ENCODE results near the gene CHST1.

CHST1 gene

GRCh38 chr11:45606514-45607281, 58.7 kb downstream of the CHST1 start:
- DNase-seq (ENCODE audit: low read depth) = no peak

GRCh38 chr11:45605051-45605450, 60.4 kb downstream of the CHST1 start:
- no peak for DNase-seq (ENCODE audit: low read depth)

DNA sequence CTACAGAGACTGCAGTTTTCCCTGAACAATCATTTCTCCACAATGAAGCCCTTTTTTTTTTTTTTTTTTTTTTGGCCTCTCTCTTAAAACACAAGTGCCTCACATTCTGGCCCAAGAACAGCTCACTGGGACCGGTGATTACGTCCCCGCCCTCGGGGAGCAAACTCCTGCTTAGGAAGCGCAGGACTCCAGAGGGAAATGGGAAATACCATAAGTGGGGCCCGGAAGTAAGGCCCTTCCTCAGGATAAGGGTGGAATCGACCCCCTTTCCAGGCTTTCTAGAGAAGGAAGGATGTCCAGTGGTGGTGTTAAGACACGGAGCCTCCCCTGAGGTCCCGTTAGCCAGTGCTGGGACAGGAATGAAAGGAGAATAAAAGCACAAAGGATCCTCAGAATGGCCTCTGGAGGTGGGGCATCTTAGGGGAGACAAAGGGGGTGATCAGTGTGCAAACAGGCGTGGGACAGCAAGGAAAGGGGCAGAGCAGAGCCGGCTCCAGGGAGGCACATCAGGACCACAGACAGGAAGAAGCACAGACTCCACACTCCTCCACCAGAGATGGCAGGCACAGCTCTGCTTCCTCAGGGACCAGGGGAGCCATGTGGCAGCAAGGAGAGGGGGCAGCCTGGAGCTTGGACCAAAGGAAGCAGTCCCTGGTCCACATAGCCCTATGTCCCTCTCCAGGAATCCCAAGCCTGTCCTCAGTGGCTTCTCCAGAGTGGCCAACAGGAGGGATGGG, 61.3 kb downstream of the CHST1 start:
- no peak for DNase-seq (ENCODE audit: low read depth)

- DNase-seq (ENCODE audit: low read depth) = no peak
These were observed 66.1 kb downstream of the CHST1 start for GRCh38 chr11:45599161-45599943.

Measured in GM04503 (cell line).